Pons (tissue), 1 donor: ENCODE data around the gene EMC7.
"Not testable (repeated sequence)": the region's sequence is repeated elsewhere in the genome, so short reads cannot be mapped to it uniquely, and the experiment has no call there.

Source experiments
- DNase-seq: peaks from one replicate; pipeline ENCODE4 v3.0.0-alpha.2; 2016; ENCODE audit warnings: low spot score

The EMC7 gene

DNA sequence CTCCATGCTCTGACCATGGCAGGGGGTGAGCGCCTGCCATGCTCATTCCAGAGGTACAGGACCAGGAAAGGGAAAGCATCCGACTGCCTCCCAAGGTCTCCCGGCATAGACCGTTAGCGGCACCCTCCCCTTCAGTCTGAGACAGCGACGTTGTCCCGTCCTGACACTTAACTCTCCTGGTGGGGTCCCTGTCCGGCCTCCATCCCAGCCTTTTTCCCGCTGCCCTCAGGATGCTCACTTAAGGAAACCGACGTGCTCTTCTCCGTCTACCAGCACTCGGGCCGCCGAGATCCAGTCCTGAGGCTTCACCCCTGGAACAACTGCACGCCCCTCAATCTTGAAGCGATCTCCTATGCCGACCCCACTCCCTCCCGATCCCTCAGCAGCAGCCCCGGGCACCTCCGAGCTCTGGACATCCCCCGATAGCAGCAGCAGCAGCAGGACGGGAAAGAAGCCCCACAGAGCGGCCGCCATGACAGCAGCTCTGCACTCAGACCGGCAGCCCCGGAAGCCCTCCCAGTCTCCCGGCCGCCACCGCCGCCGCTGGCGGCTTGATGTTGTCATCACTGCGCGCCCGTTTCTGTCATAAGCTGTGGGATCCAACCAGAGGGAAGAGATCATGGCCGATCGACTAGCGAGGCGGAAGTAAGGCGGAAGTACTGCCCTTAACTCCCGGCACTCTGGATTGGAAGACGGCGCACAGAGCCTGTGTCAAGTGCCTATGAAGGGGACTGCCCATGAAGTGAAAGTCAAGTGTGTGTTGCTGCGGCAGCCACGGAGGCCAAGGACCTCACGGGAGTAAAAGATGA lies at the start of gene EMC7, which contains the start of gene PGBD4:
TSS of gene EMC7 (minus strand) at position 497 of the 809 bp plus-strand sequence. CDS start at position 474, 23 bp downstream.
TSS of gene PGBD4 (plus strand) at position 718 of the 809 bp plus-strand sequence. CDS start 449 bp downstream, outside the sequence.
- DNase-seq, result peak; percentile 99

DNA sequence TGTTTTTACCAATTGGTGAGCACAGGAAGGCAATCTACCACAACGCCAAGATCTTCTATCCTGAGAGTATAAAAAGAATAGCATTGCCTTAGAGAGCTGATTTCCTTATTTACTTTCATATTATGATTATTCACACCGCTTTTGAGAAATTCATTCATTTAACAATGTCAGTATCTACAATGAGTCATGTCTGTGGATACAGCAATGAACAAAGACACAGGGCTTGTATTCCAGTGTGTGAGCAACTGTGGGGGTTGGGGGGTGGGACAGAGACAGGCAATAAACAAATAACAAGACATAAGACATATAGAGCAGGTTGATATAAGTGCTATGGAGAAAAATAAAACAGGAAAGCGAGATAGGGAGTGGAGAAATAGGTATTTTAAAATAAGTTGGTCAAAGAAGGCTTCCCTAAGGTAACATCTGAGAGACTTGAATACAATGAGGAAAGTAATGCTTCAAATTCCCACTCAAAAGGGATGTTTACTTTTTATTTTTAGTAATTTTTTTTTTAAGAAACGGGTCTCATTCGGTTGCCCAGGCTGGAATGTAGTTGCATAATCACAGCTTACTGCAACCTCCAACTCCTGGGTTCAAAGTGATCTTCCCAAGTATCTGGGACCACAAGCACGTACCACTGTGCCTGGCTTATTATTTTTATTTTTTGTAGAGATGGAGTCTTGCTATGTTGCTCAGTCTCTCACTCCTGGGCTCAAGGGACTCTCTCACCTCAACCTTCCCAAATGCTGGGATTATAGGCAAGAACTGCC lies 45.9 kb upstream of the EMC7 start:
- DNase-seq, result no peak

- no peak for DNase-seq
Measured at GRCh38 chr15:34133511-34133910, 31.8 kb upstream of the EMC7 start.

GRCh38 chr15:34132881-34133280 lies 31.2 kb upstream of the EMC7 start:
- DNase-seq, result no peak

DNA sequence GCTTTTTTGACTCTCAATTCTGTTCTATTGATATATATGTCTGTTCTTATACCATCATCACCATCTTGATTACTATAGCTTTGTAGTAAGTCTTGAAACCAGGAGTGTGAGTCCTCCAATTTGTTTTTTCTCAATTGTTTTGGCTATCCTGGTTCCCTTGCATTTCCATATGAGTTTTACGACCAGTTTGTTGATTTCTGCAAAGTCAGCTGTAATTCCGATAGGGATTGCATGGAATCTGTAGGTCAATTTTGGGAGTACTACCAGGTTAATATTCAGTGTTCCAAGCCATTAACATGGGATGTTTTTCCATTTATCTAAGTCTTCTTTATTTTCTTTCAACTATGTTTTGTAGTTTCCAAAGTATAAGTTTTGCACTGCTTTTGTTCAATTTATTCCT lies 27.2 kb upstream of the EMC7 start:
- DNase-seq, result no peak

- DNase-seq, result no peak
Measured at GRCh38 chr15:34126522-34126921, 24.9 kb upstream of the EMC7 start.

DNA sequence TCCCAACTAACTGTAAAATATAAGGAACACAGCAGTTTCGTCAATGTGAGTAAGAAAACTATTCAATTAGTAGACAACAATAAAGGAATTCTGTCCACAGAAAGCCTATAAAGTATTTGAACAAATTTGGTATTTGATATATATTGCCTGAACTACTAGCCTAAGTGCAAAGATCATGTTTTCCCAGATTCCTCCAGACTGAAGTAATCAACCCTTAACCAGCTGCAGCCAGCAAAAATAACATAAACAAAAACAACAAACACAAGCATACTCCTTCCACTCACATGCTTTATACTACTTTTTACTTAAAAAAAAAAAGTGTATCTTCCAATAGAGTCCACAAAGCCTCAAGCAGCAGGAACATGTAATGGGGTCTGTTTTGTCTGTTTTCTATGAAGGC lies 24.3 kb upstream of the EMC7 start:
- DNase-seq, result no peak

GRCh38 chr15:34124651-34125050 lies 23.0 kb upstream of the EMC7 start:
- DNase-seq, result no peak

DNA sequence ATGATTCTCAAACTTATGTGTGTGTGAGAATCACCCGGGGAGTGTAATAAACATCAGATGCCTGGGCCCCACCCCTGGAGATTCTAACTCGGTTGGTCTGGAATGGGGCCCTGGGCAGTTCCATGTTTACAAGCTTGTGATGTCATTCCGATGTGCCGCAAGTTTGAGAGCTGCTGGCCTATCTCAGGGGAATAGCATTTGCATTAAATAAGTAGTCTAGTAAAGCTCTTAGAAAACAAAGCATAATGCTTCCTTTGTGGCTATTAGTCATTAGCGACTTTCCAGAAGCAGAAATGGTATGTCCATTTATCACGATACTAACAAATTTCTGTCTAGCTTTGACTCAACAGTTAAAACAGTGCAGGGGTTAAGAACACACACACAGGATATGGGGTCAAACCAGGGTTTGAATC lies 21.1 kb upstream of the EMC7 start:
- DNase-seq, result no peak

DNA sequence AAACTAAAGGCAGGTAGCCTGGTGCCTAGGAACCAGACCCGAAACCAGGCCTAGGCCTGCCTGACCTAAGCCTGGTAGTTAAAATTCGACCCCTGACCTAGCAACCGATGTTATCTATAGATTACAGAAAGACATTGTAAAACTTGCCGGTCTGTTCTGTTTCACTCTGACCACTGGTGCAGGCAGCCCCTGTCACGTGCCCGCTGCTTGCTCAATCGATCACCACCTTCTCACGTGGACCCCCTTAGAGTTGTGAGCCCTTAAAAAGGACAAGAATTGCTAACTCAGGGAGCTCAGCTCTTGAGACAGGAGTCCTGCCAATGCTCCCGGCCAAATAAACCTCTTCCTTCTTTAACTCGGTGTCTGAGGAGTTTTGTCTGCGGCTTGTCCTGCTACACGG lies 20.1 kb upstream of the EMC7 start:
- DNase-seq, result not testable (repeated sequence)

GRCh38 chr15:34120420-34120819 lies 18.8 kb upstream of the EMC7 start:
- not testable (repeated sequence) for DNase-seq

DNA sequence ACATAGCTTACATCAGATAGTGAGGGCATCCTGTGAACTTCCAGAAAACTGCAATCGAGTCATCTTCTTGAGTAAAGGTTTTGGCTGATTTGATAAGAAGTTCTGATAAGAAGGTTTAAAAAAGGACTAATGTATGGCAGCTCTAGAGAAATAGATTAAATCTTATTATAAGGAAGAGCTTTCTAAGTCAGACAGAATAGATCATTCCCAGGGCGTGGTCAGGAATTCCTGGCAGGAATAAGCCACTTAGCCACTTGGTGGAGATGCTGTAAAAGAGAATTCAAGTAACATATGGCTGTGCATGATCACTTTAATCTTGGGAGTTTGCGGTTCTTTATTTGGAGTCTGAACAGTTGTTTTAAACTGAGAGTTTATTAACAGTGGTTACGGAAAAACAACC lies 17.6 kb upstream of the EMC7 start:
- no peak for DNase-seq

GRCh38 chr15:34116620-34117019 lies 15.0 kb upstream of the EMC7 start:
- no peak for DNase-seq

DNA sequence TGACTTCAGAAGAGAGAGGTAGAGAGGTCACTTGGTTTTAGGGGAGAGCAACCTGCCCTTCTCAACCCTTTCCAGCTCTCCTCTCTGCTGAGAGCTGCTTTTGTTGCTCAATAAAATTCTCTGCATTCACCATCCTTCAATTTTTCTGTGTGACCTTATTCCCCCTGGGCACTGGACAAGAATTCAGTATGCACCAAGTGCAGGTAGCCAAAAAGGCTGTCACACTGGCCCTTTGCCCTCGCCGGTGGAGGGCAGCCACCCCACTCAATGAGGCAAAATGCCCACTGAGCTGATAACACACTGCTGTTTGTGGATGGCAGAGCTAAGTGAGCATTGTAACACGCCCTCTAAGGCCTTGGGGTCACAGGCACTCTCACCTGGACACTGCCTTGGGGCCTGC lies 13.1 kb upstream of the EMC7 start:
- no peak for DNase-seq

DNA sequence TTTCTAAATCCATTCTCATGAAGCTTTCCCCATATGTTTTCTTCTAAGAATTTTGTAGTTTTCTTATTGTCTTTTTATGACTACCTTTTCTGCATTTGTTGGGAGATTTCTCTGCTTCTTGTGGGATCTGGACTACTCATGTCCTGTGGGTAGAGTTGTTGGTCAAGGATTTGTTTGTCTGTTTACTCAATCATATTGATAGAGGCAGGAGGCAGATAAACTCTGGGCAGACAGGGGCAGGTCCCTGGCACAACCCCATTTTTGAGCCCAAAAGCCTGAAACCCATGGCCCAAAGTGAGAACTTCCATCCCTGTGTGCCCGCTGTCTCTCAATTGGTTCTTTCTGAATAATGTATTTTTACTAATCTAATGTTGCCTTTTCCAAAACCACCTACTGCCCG lies 12.6 kb upstream of the EMC7 start:
- DNase-seq, result no peak

- DNase-seq, result no peak
Measured at GRCh38 chr15:34111488-34111887, 9.8 kb upstream of the EMC7 start.

DNA sequence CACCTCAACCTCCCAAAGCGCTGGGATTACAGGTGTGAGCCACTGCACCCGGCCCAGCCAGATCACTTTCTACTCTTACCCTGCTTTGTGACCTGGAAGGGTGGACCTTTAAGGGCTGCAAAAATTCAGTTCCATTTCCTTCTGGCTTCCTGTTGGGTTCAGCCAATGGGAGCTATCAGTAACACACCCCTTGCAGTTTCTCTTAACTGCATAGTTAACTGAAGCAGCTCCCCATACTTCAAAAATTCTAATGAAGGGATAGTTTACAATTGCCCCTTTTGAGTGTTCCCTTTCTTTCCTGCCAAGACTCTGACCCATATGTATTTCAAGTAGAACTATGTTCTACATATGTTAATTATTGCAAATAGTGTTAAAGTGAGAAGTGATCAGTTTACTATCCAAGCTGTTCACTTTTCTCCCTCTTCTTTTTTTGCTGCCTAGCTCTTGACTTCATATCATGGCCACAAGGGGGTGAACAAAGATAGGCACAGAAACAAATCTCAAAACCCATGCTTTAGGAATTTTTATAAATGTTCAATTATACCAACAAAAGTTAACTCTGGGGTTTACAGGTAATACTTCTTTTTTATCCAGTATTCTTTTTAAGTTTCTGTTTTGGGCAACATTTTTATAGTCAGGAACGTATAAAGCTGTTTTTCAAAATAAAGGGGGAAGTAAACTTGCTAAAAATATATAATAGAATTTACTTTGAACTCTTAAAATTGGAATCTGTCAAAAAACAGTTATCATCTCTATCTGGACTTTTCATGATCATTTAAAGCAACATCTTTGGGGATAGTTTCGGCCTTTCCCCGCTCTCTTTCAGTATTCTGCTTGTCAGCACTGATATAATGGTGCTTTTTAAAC lies 8.4 kb upstream of the EMC7 start:
- DNase-seq, result peak; percentile 45

DNA sequence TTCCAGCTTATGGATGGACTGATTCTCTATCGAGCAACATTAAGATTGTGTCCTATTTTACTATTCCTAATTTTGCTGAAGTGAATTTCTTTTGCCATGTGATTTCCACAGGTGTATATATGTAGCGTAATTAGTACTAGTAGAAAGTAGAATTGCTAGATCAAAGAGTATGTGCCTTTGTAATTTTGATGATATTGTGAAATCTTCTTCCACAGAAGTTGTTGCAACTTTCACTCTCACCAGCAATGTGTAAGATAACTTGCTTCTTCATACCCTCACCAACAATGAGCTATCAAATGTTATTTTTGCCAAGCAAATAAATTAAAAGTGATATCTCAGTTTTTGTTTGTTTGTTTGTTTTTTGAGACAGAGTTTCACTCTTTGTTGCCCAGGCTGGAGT lies 5.7 kb upstream of the EMC7 start:
- no peak for DNase-seq

GRCh38 chr15:34106423-34106822 lies 4.8 kb upstream of the EMC7 start:
- DNase-seq, result no peak

DNA sequence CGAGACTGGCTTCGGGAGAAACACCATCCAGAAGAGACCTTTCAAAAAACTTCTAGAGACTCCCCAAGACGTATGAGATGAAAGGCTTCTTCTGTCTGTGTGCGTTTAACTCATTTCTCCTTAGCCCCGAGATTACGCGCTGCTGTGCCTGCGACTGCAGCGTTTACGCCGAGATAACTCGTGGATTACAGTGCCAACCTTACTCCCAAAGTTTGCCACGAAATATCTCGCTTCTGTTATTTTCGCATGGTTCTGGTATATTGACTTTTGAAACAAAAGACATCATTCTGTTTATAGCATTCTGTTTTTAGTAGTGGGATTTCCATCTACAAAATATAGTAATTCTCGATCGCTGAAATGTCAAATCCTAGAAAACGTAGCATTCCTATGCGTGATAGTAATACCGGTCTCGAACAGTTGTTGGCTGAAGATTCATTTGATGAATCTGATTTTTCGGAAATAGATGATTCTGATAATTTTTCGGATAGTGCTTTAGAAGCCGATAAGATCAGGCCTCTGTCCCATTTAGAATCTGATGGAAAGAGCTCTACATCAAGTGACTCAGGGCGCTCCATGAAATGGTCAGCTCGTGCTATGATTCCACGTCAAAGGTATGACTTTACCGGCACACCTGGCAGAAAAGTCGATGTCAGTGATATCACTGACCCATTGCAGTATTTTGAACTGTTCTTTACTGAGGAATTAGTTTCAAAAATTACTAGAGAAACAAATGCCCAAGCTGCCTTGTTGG lies 688 bp upstream of the EMC7 start:
- peak; percentile 14 for DNase-seq

- DNase-seq, result no peak
Measured at GRCh38 chr15:34099914-34100313, 1.7 kb downstream of the EMC7 start.

GRCh38 chr15:34085746-34086145 lies 15.9 kb downstream of the EMC7 start:
- DNase-seq, result no peak
